ENCODE results near the gene PTOV1.

DNA sequence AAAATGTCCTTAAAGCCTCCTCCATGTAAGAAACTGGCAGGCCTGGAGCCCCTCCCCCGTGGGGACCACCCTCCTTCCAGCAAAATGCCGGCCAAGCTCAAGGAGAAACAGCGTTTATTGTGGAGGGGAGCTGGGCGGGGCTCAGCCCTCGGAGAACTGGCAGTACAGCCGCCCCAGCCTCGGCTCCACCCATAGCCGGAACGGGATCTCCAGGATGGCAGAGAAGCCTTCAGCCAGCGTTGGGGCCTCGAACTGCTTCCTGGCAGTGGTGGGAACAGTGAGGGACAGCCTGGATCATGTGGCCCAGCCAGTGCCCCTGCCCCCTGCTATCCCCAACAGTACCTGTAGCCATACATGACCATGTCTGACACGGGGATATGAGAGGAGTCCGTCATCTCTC lies 10.1 kb downstream of the PTOV1 start:
- TF ChIP-seq YY1 (IDR thresholded peaks at IDR 0.05; ENCODE audit: insufficient read depth, insufficient read length) (no peak), ZNF274 (IDR thresholded peaks at IDR 0.05; ENCODE audit: low read depth, low read length) (no peak)

All from NT2/D1 (cell line).